Measurements from ENCODE around the gene CDH19. TPM values are rescaled to one million over a fixed set of nuclear protein-coding genes. Genes with fewer than 3 reads are reported as not detected.

The CDH19 gene
- total RNA-seq, 2 donors from 2014 or later, result 0.67 to 3.6 TPM

DNA sequence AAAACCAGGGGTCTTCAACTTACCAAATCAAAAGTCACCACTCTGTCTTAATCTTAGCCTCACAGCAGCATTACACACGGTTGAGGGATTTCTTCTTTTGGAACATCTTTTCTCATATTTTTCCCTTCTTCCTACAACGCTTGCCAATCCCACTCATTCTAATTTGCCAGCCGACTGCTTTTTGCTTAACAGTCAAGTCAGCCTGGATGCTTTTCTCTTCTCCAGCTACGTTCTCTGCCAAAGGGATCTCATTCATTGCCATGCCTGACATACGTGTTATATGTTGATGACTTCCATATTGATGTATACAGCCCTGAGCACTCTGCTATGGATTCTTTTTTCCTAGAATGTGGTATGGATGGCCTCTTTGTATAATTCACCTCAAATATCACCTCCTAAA is 37.3 kb downstream of the CDH19 start:
- no peak overlapping the region for H3K4me3 ChIP-seq
- H3K27ac ChIP-seq, result no peak overlapping the region
- TF ChIP-seq, protein P1, sequence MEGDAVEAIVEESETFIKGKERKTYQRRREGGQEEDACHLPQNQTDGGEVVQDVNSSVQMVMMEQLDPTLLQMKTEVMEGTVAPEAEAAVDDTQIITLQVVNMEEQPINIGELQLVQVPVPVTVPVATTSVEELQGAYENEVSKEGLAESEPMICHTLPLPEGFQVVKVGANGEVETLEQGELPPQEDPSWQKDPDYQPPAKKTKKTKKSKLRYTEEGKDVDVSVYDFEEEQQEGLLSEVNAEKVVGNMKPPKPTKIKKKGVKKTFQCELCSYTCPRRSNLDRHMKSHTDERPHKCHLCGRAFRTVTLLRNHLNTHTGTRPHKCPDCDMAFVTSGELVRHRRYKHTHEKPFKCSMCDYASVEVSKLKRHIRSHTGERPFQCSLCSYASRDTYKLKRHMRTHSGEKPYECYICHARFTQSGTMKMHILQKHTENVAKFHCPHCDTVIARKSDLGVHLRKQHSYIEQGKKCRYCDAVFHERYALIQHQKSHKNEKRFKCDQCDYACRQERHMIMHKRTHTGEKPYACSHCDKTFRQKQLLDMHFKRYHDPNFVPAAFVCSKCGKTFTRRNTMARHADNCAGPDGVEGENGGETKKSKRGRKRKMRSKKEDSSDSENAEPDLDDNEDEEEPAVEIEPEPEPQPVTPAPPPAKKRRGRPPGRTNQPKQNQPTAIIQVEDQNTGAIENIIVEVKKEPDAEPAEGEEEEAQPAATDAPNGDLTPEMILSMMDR (IDR thresholded peaks at IDR 0.05), result no peak
- H3K9me3 ChIP-seq, result no peaks in the 10 kb centered on the region
- intact Hi-C loops (cut with DNase I), result no loop called here
- no peaks in the 10 kb centered on the region for H3K36me3 ChIP-seq
- no peak overlapping the region for H3K9ac ChIP-seq (ENCODE audit: low read depth in 2 of 2, low read length in 2 of 2)
- no peaks in the 10 kb centered on the region for H3K4me1 ChIP-seq
- no peaks in the 10 kb centered on the region for H3K27me3 ChIP-seq
- DNase-seq, result no peak

DNA sequence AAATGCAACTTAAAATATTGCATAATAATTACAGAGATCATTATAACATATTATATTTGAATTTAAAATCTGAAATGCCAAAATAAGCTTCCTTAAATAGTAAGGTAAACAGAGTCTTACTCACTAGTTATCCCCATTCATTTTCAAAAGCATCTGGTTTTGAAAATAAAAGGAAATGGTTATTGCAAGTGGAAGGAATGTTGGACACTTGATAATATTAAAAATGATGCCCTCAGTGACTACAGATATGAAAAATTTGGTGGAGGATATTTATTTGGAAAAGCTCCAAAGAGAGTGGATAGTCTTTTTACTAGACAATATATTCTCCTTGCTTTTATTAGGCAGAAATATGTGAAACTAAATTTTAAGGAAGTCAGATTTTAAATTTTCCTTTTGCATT is 39.7 kb downstream of the CDH19 start:
- no peak overlapping the region for H3K9ac ChIP-seq (ENCODE audit: low read depth in 2 of 2, low read length in 2 of 2)
- H3K4me1 ChIP-seq, result no peaks in the 10 kb centered on the region
- no peak for DNase-seq
- no peak overlapping the region for H3K27ac ChIP-seq
- no peaks in the 10 kb centered on the region for H3K9me3 ChIP-seq
- TF ChIP-seq, protein P1 (IDR thresholded peaks at IDR 0.05), result no peak
- no peak overlapping the region for H3K4me3 ChIP-seq
- no peaks in the 10 kb centered on the region for H3K27me3 ChIP-seq
- H3K36me3 ChIP-seq, result no peaks in the 10 kb centered on the region
- intact Hi-C loops (cut with DNase I), result loop anchor here (5.0 kb wide), 1 partner anchor 188 kb away; no protein-coding TSS in a partner anchor

DNA sequence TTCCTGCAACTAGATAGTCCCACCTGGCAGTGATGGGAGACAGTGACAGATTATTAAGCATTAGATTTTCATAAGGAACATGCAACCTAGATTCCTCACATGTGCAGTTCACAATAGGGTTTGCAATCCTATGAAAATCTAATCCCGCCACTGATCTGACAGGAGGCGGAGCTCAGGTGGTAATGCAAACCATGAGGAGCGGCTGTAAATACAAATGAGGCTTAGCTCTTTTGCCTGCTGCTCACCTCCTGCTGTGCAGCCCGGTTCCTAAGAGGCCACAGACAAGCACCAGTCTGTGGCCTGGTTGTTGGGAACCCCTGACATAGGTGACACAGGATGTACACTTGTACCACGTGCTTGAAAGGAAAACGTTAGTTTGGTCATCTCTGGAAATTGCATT is 41.6 kb downstream of the CDH19 start:
- TF ChIP-seq, protein P1 (IDR thresholded peaks at IDR 0.05), result no peak
- DNase-seq, result no peak
- no peaks in the 10 kb centered on the region for H3K27me3 ChIP-seq
- intact Hi-C loops (cut with DNase I), result loop anchor here (5.0 kb wide), 1 partner anchor 190 kb away; no protein-coding TSS in a partner anchor
- H3K36me3 ChIP-seq, result no peaks in the 10 kb centered on the region
- no peak overlapping the region for H3K4me3 ChIP-seq
- no peaks in the 10 kb centered on the region for H3K9me3 ChIP-seq
- H3K9ac ChIP-seq (ENCODE audit: low read depth in 2 of 2, low read length in 2 of 2), result no peak overlapping the region
- H3K4me1 ChIP-seq, result no peaks in the 10 kb centered on the region
- H3K27ac ChIP-seq, result no peak overlapping the region

DNA sequence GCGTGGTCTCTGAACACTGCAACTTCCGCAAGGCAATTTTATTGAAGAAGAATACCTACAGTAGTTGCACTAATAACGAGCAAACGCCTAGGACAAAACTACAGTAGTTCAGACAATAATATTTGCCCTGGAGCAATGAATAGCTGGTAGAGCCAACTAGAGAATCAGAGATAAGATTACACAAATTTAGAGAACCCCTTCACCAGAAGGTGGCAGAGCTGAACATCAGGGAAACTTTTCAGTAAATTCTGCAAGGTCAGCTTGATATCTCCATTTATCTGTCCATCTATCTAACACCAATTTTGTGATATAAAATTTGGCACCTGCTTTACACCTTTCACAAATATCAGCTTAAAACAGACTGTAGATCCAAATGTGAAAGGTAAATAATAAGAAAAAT is 43.8 kb downstream of the CDH19 start:
- H3K4me3 ChIP-seq, result no peak overlapping the region
- no peaks in the 10 kb centered on the region for H3K4me1 ChIP-seq
- H3K36me3 ChIP-seq, result no peaks in the 10 kb centered on the region
- peak; percentile 20 for DNase-seq
- no peaks in the 10 kb centered on the region for H3K27me3 ChIP-seq
- TF ChIP-seq, protein P1 (IDR thresholded peaks at IDR 0.05), result peak; percentile 35
- H3K9me3 ChIP-seq, result no peaks in the 10 kb centered on the region
- no peak overlapping the region for H3K9ac ChIP-seq (ENCODE audit: low read depth in 2 of 2, low read length in 2 of 2)
- no peak overlapping the region for H3K27ac ChIP-seq
- intact Hi-C loops (cut with DNase I), result loop anchor here (5.0 kb wide), 1 partner anchor 192 kb away; no protein-coding TSS in a partner anchor

DNA sequence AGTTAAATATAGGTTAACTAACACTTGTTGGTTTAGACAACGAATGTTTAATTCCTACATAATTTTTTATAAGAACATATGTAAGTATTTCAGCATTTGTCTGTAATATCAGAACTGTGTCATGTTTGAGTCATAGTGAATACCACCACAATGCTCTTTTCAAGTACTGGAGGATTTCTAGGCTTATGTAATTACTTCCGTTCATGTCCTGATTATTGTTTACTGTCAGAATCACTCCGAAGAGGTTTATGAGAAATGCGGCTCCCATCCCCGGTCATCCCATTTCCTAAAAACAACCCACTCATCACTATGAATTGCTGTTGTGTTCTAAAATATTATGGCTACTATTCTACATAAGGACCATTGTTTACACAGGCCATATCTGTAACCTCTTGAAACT is 45.1 kb downstream of the CDH19 start:
- intact Hi-C loops (cut with DNase I), result no loop called here
- Histone ChIP-seq H3K36me3 (no peaks in the 10 kb centered on the region), H3K27ac (no peak overlapping the region), H3K27me3 (no peaks in the 10 kb centered on the region), H3K9ac (ENCODE audit: low read depth in 2 of 2, low read length in 2 of 2) (no peak overlapping the region), H3K4me3 (no peak overlapping the region), H3K4me1 (no peaks in the 10 kb centered on the region), H3K9me3 (no peaks in the 10 kb centered on the region)
- DNase-seq, result no peak
- TF ChIP-seq, protein P1 (IDR thresholded peaks at IDR 0.05), result no peak
